Ishikawa (cell line): ENCODE measurements around the gene ITPR1.

Experiments used
- CEBPB ChIP-seq: IDR thresholded peaks from 2 replicates; pipeline ENCODE4 v1.6.1; 2012
- CREB1 ChIP-seq: IDR thresholded peaks from 2 replicates; pipeline ENCODE4 v1.6.1; 2012; ENCODE audit warnings: low read depth
- EGR1 ChIP-seq: IDR thresholded peaks from 2 replicates; pipeline ENCODE4 v1.6.1; 2012
- EP300 ChIP-seq: IDR thresholded peaks from 2 replicates; pipeline ENCODE4 v1.6.1; 2012; ENCODE audit warnings: borderline replicate concordance
- FOXM1 ChIP-seq: IDR thresholded peaks from 2 replicates; pipeline ENCODE4 v1.6.1; 2012; ENCODE audit warnings: low read depth, borderline replicate concordance
- MAX ChIP-seq: IDR thresholded peaks from 2 replicates; pipeline ENCODE4 v1.6.1; 2012
- NFIC ChIP-seq: IDR thresholded peaks from 2 replicates; pipeline ENCODE4 v1.6.1; 2012
- RAD21 ChIP-seq: IDR thresholded peaks from 2 replicates; pipeline ENCODE4 v1.6.1; 2012; ENCODE audit warnings: low read depth
- REST ChIP-seq: IDR thresholded peaks from 2 replicates; pipeline ENCODE4 v1.6.1; 2012; ENCODE audit warnings: low read depth, mild to moderate bottlenecking
- TAF1 ChIP-seq: IDR thresholded peaks from 2 replicates; pipeline ENCODE4 v1.6.1; 2012; ENCODE audit warnings: low read depth, mild to moderate bottlenecking
- TCF12 ChIP-seq: IDR thresholded peaks from 2 replicates; pipeline ENCODE4 v1.6.1; 2012; ENCODE audit warnings: low read depth
- TEAD4 ChIP-seq: IDR thresholded peaks from 2 replicates; pipeline ENCODE4 v1.6.1; 2012
- USF1 ChIP-seq: IDR thresholded peaks from 2 replicates; pipeline ENCODE4 v1.6.1; 2012
- YY1 ChIP-seq: IDR thresholded peaks from 2 replicates; pipeline ENCODE4 v1.6.1; 2012; ENCODE audit warnings: low read depth
- ZBTB7A ChIP-seq: IDR thresholded peaks from 2 replicates; pipeline ENCODE4 v1.6.1; 2012; ENCODE audit warnings: low read depth

The ITPR1 gene

GRCh38 chr3:4534906-4535305 is 41.8 kb downstream of the ITPR1 start:
- TF ChIP-seq ZBTB7A (no peak), YY1 (no peak), TAF1 (no peak), USF1 (no peak), TEAD4 (no peak)

- TF ChIP-seq TAF1 (no peak), NFIC (no peak), TCF12 (no peak), MAX (no peak), CREB1 (no peak), YY1 (no peak), REST (no peak), EGR1 (no peak), USF1 (no peak), FOXM1 (no peak), ZBTB7A (no peak), EP300 (no peak), TEAD4 (no peak), CEBPB (no peak), RAD21 (no peak)
Observed at GRCh38 chr3:4536260-4536659, 43.1 kb downstream of the ITPR1 start.

GRCh38 chr3:4540267-4540666 is 47.1 kb downstream of the ITPR1 start:
- no peak for TF ChIP-seq CEBPB
- TF ChIP-seq MAX: no peak
- no peak for TF ChIP-seq EP300
- no peak for TF ChIP-seq NFIC
- TF ChIP-seq RAD21: no peak
- no peak for TF ChIP-seq ZBTB7A
- TF ChIP-seq USF1: no peak
- no peak for TF ChIP-seq TEAD4
- TF ChIP-seq EGR1: no peak
- no peak for TF ChIP-seq CREB1

GRCh38 chr3:4543110-4543509 is 50.0 kb downstream of the ITPR1 start:
- no peak for TF ChIP-seq EGR1
- TF ChIP-seq EP300: no peak
- TF ChIP-seq NFIC: no peak
- TF ChIP-seq CREB1: no peak
- TF ChIP-seq MAX: no peak
- no peak for TF ChIP-seq USF1
- TF ChIP-seq REST: no peak
- TF ChIP-seq YY1: no peak
- no peak for TF ChIP-seq TCF12
- TF ChIP-seq CEBPB: no peak
- TF ChIP-seq TEAD4: no peak
- TF ChIP-seq FOXM1: no peak
- no peak for TF ChIP-seq ZBTB7A
- TF ChIP-seq TAF1: no peak

- no peak for TF ChIP-seq FOXM1
- TF ChIP-seq ZBTB7A: no peak
- TF ChIP-seq MAX: no peak
- TF ChIP-seq CEBPB: no peak
- no peak for TF ChIP-seq CREB1
- no peak for TF ChIP-seq EP300
- no peak for TF ChIP-seq TEAD4
- no peak for TF ChIP-seq TCF12
- TF ChIP-seq YY1: no peak
- TF ChIP-seq REST: no peak
- no peak for TF ChIP-seq USF1
- no peak for TF ChIP-seq TAF1
- no peak for TF ChIP-seq NFIC
- TF ChIP-seq EGR1: no peak
- no peak for TF ChIP-seq RAD21
Observed at GRCh38 chr3:4546346-4547178, 53.4 kb downstream of the ITPR1 start.
